PC-3 (cell line): Measurements from ENCODE around the gene EGLN2. TPM values are rescaled to one million over a fixed set of nuclear protein-coding genes. Genes with fewer than 3 reads are reported as not detected.
A peak's percentile ranks its signal among the peaks of the same experiment; 100 is the strongest.
"Not testable (repeated sequence)": the region's sequence is repeated elsewhere in the genome, so short reads cannot be mapped to it uniquely, and the experiment has no call there.

Experiments used
- ATAC-seq: fragments of 200-7000 bp; cut with Tn5 transposase; 2 replicates; pipeline ENCODE4 v1.9.1; 2020; ENCODE audit warnings: mild to moderate bottlenecking, moderate library complexity
- BruUV-seq: library from RNA; stranded (reverse); fragments of 400-500 nt; replicated peaks from 2 replicates; lab custom pipeline; 2021; lab: Mats Ljungman, UMichigan
- CTCF ChIA-PET: fragments of 300-600 bp; sonication (Branson Sonifier 250); formaldehyde crosslinking; loops from one replicate; lab custom pipeline; 2022; ENCODE audit warnings: antibody characterized with exemption; lab: Charles Lee
- POLR2A ChIA-PET: fragments of 300-600 bp; sonication (Branson Sonifier 250); formaldehyde crosslinking; loops from one replicate; lab custom pipeline; 2022; ENCODE audit warnings: antibody characterized with exemption; ENCODE audit not compliant: unreplicated experiment; lab: Charles Lee
- DNase-seq: peaks from one replicate; pipeline ENCODE4 v3.0.0-alpha.2; 2015
- H2AFZ ChIP-seq: fragments of 300-600 bp; sonication (generic); 2 replicates; pipeline ENCODE4 v1.6.0; 2016; ENCODE audit warnings: antibody characterized with exemption, low read length
- H3F3A ChIP-seq: fragments of 300-600 bp; sonication (generic); one replicate; pipeline ENCODE4 v1.6.0; 2017; ENCODE audit warnings: antibody characterized with exemption, low read length, control low read depth, mild to moderate bottlenecking; ENCODE audit not compliant: unreplicated experiment
- H3K27ac ChIP-seq: fragments of 300-600 bp; sonication (generic); 2 replicates; pipeline ENCODE4 v1.5.1; 2016; ENCODE audit warnings: mild to moderate bottlenecking, low read length
- H3K27me3 ChIP-seq: fragments of 300-600 bp; sonication (generic); 2 replicates; pipeline ENCODE4 v1.6.1; 2016; ENCODE audit warnings: low read length, mixed read lengths
- H3K36me3 ChIP-seq: fragments of 300-600 bp; sonication (generic); 2 replicates; pipeline ENCODE4 v1.6.1; 2016; ENCODE audit warnings: low read depth, mixed run types, low read length, mixed read lengths
- H3K4me1 ChIP-seq: fragments of 300-600 bp; sonication (generic); 2 replicates; pipeline ENCODE4 v1.5.1; 2016; ENCODE audit warnings: low read length; ENCODE audit not compliant: insufficient read depth
- H3K4me2 ChIP-seq: fragments of 300-600 bp; sonication (generic); 2 replicates; pipeline ENCODE4 v1.6.0; 2016; ENCODE audit warnings: low read length
- H3K4me3 ChIP-seq: fragments of 300-600 bp; sonication (generic); 2 replicates; pipeline ENCODE4 v1.5.1; 2016; ENCODE audit warnings: mild to moderate bottlenecking, low read length, mixed read lengths
- H3K79me2 ChIP-seq: fragments of 300-600 bp; sonication (generic); 2 replicates; pipeline ENCODE4 v1.6.1; 2017; ENCODE audit warnings: low read length, mixed read lengths
- H3K9ac ChIP-seq: fragments of 300-600 bp; sonication (generic); 2 replicates; pipeline ENCODE4 v1.6.0; 2016; ENCODE audit warnings: mild to moderate bottlenecking, low read length
- H3K9me2 ChIP-seq: fragments of 300-600 bp; sonication (generic); replicated peaks from 2 replicates; pipeline ENCODE4 v1.6.1; 2016; ENCODE audit warnings: mixed run types, low read length, mixed read lengths
- H3K9me3 ChIP-seq: fragments of 300-600 bp; sonication (generic); 2 replicates; pipeline ENCODE4 v1.6.1; 2016; ENCODE audit warnings: low read length, mixed read lengths
- H4K20me1 ChIP-seq: fragments of 300-600 bp; sonication (generic); 2 replicates; pipeline ENCODE4 v1.6.1; 2016; ENCODE audit warnings: low read length, mixed read lengths
- EZH2 ChIP-seq: fragments of 300-600 bp; sonication (generic); IDR thresholded peaks from one replicate; pipeline ENCODE4 v1.6.1; 2017; ENCODE audit warnings: antibody characterized with exemption, mild to moderate bottlenecking, low read length; ENCODE audit not compliant: unreplicated experiment
- EZH2phosphoT487 ChIP-seq: fragments of 300-600 bp; sonication (generic); IDR thresholded peaks from 2 replicates; pipeline ENCODE4 v1.6.1; 2018; ENCODE audit warnings: mild to moderate bottlenecking, antibody characterized with exemption, low read length, borderline replicate concordance
- intact Hi-C: fragments of 100-400 bp; cut with micrococcal nuclease; formaldehyde crosslinking; loops from 2 replicates; pipeline ENCODE4 v1.9.0; 2023
- total RNA-seq: library from RNA; depleted of rRNA; stranded (reverse); fragments of >200 nt; gene quantifications from 2 replicates; pipeline ENCODE4 v1.2.3, GENCODE V29; 2014
- TF ChIP-seq, protein P1 (sequence below): fragments of 300-600 bp; sonication (generic); conservative IDR thresholded peaks from 2 replicates; pipeline ENCODE4 v1.5.1; 2017; ENCODE audit warnings: antibody characterized with exemption, low read depth, mild to moderate bottlenecking, low read length

Gene EGLN2
- total RNA-seq, 1 experiment from 2014 or later: 36.6 TPM

DNA sequence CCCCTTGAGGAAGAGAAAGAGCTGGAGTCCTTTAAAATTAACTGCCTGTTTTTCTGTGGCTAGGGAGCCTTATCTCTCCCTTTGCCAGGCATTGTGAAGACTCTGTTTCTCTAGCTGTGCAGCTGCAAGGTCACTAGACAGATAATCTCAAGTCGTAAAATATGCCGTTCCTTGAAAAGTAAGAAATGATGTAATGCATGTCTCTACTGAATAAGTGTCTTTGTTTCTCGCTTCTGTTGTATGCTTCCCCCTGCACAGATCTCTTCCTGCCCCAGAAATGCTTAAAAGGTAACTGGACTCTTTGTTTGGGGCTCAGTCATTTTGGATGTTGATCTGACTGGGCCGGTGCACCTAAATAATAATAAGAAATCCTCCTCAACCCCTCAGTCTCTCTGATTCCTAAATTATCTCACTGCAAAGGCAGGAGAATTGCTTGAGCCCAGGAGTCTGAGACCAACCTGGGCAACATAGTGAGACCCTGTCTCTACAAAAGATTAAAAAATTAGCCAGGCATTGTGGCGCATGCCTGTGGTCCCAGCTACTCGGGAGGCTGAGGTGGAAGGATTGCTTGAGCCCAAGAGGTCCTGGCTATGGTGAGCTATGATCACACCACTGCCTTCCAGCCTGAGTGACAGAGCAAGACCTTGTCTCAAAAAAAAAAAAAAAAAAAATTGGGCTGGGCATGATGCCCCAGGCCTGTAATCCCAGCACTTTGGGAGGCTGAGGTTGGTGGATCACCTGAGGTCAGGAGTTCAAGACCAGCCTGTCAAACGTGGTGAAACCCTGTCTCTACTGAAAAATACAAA is 34.9 kb downstream of the EGLN2 start:
- H4K20me1 ChIP-seq, H3K9me2 ChIP-seq, H3K27me3 ChIP-seq, H3K4me3 ChIP-seq, DNase-seq, ATAC-seq, H3K9ac ChIP-seq, H3K36me3 ChIP-seq, H3K9me3 ChIP-seq, H3K79me2 ChIP-seq, H3K27ac ChIP-seq, BruUV-seq, H3K4me1 ChIP-seq, H2AFZ ChIP-seq, H3K4me2 ChIP-seq, H3F3A ChIP-seq: not testable (repeated sequence)
- ChIA-PET CTCF (interaction anchor here (0.6 kb wide), 1 partner anchor 189 kb away, joined by 5 read pairs; no protein-coding TSS in a partner anchor), POLR2A (interaction anchor here (0.6 kb wide), 1 partner anchor 26 kb away, joined by 4 read pairs; no protein-coding TSS in a partner anchor)
- intact Hi-C loops: loop anchor here (5.0 kb wide), 1 partner anchor 88 kb away; no protein-coding TSS in a partner anchor

DNA sequence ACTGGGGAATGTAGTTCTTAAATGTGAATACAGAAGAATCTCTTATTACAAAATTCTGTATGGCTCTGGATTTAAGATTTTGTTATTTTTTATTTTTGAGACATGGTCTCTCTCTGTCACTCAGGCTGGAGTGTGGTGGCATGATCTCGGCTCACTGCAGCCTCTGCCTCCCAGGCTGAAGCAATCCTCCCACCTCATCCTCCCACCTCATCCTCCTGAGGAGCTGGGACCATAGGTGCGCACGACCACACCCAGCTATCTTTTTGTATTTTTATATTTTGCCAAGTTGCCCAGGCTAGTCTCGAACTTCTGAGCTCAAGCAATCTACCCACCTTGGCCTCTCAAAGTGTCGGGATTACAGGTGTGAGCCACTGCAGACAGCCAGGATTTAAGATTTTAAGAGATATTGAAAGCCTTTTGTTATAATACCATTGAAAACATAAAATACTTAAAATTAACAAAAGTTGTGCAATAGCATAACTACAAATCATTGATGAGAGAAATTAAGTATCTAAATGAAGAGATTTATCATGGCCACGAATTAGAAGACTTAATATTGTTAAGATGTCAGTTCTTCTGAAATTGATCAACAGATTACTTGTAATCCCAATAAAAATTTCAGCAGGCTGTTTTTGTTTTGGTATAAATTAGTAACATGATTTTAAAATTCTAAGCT is 37.9 kb downstream of the EGLN2 start:
- H3K79me2 ChIP-seq: no peaks in the 10 kb centered on the region
- no peaks in the 10 kb centered on the region for H3K36me3 ChIP-seq
- H3K9me3 ChIP-seq: no peaks in the 10 kb centered on the region
- intact Hi-C loops: no loop called here
- no peaks in the 10 kb centered on the region for H3F3A ChIP-seq
- TF ChIP-seq EZH2 (no peak), EZH2phosphoT487 (no peak)
- TF ChIP-seq, protein P1, sequence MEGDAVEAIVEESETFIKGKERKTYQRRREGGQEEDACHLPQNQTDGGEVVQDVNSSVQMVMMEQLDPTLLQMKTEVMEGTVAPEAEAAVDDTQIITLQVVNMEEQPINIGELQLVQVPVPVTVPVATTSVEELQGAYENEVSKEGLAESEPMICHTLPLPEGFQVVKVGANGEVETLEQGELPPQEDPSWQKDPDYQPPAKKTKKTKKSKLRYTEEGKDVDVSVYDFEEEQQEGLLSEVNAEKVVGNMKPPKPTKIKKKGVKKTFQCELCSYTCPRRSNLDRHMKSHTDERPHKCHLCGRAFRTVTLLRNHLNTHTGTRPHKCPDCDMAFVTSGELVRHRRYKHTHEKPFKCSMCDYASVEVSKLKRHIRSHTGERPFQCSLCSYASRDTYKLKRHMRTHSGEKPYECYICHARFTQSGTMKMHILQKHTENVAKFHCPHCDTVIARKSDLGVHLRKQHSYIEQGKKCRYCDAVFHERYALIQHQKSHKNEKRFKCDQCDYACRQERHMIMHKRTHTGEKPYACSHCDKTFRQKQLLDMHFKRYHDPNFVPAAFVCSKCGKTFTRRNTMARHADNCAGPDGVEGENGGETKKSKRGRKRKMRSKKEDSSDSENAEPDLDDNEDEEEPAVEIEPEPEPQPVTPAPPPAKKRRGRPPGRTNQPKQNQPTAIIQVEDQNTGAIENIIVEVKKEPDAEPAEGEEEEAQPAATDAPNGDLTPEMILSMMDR: no peak
- H2AFZ ChIP-seq: no peak overlapping the region
- H3K27me3 ChIP-seq: no peaks in the 10 kb centered on the region
- ATAC-seq (no peak), DNase-seq (no peak)
- H3K9me2 ChIP-seq: no peaks in the 10 kb centered on the region
- H4K20me1 ChIP-seq: no peaks in the 10 kb centered on the region
- POLR2A ChIA-PET: no interaction called here
- no peaks in the 10 kb centered on the region for H3K4me1 ChIP-seq
- no peak overlapping the region for H3K27ac ChIP-seq
- no TSS peak for BruUV-seq
- H3K4me2 ChIP-seq: no peak overlapping the region
- no peak overlapping the region for H3K9ac ChIP-seq
- H3K4me3 ChIP-seq: no peak overlapping the region
- CTCF ChIA-PET: no interaction called here

DNA sequence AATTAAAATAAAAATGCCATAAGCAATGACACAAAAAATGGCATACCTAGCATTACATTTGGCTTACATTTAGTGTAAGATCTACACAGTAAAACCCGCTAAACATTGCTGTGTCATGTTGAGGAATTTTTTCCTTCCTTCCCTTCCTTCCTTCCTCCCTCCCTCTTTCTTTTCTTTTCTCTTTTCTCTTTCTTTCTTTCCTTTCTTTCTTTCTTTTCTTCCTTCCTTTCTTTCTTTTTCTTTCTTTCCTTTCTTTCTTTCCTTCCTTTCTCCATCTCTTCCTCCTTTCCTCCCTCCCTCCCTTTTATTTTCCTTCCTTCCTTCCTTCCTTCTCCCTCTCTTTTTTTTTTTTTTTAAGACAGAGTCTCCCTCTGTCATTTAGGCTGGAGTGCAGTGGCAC is 39.5 kb downstream of the EGLN2 start:
- ATAC-seq, intact Hi-C loops: not testable (repeated sequence)

DNA sequence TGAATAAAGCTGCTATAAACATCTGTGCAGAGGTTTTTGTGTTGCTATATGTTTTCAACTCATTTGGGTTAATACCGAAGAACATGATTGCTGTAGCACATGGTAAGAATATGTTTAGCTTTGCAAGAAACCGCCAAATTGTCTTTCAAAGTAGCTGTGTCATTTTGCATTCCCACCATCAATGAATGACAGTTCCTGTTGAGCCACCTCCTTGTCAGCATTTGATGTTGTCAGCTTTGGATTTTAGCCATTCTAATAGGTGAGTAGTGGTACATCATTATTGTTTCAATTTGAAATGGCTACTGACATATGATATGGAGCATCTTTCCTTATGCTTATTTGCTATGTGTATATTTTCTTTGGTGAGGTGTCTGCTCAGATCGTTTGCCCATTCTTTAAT is 43.0 kb downstream of the EGLN2 start:
- H3K9ac ChIP-seq, H3F3A ChIP-seq, H3K79me2 ChIP-seq, H3K36me3 ChIP-seq, ATAC-seq, H3K9me3 ChIP-seq, CTCF ChIA-PET, H3K4me2 ChIP-seq, H3K27me3 ChIP-seq, H3K9me2 ChIP-seq, H4K20me1 ChIP-seq, DNase-seq, POLR2A ChIA-PET, H3K4me3 ChIP-seq, H2AFZ ChIP-seq, intact Hi-C loops, BruUV-seq, H3K4me1 ChIP-seq, H3K27ac ChIP-seq: not testable (repeated sequence)

More for the DNA sequence above, 39.5 kb downstream of the EGLN2 start:
- CTCF ChIA-PET, H3K9ac ChIP-seq, H3K27me3 ChIP-seq, H3K4me2 ChIP-seq, H2AFZ ChIP-seq, H4K20me1 ChIP-seq, H3K4me1 ChIP-seq, POLR2A ChIA-PET, BruUV-seq, H3K4me3 ChIP-seq, H3K79me2 ChIP-seq, H3K9me2 ChIP-seq, H3K27ac ChIP-seq, H3K36me3 ChIP-seq, H3F3A ChIP-seq, H3K9me3 ChIP-seq: not testable (repeated sequence)
- peak; percentile 4 for DNase-seq

DNA sequence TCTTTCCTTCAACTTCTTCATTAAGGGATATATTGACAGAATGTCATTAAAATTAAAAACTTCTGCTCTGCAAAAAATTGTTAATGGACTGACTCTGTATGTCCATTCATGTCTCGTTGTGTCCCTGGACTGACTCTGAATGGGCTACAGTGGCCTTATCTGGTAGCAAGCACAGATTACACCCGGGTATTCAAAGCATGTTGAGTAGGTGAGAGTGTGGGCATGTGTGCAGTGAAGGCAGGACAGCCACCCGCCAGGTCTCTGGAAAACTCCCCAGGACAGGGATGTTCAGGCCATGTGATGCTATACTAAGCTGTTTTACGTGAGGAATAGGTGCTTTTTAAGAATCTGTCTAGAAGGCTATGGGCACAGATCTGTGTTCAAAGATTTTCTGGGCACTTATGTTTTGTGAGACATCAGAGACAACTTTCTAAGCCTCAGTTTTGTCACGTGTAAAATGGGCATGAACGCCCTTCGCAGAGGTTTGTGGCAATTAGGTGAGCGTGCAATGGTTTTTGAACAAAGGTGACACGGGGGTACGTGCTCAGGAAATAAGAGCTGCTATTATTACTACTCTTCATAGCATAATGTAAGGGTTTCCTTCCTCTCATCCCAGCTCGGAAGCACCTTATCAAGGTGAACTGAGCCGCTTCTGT is 44.1 kb downstream of the EGLN2 start:
- intact Hi-C loops, H3F3A ChIP-seq, H3K27ac ChIP-seq, ATAC-seq, H3K4me2 ChIP-seq, H2AFZ ChIP-seq, H3K4me3 ChIP-seq, BruUV-seq, H3K9me3 ChIP-seq, DNase-seq, POLR2A ChIA-PET, CTCF ChIA-PET, H3K79me2 ChIP-seq, H3K9me2 ChIP-seq, H3K4me1 ChIP-seq, H3K9ac ChIP-seq, H3K27me3 ChIP-seq, H3K36me3 ChIP-seq, H4K20me1 ChIP-seq: not testable (repeated sequence)
